IMR-90 (cell line): ENCODE data around the gene TEK. TPM values are rescaled to one million over a fixed set of nuclear protein-coding genes. Genes with fewer than 3 reads are reported as not detected.

Source experiments
- ATAC-seq: fragments of 200-7000 bp; cut with Tn5 transposase; 2 replicates; pipeline ENCODE4 v1.9.1; 2020; ENCODE audit warnings: low read depth, mild to moderate bottlenecking, moderate library complexity
- BruUV-seq: library from RNA; stranded (reverse); fragments of 400-500 nt; replicated peaks from 2 replicates; lab custom pipeline; 2021; lab: Mats Ljungman, UMichigan
- CTCF ChIA-PET: fragments of 300-600 bp; formaldehyde crosslinking; extraction: SDS; loops from one replicate; lab custom pipeline; 2021; ENCODE audit warnings: antibody characterized with exemption; lab: Yijun Ruan, JAX
- POLR2A ChIA-PET: fragments of 300-600 bp; sonication (Branson Sonifier 250); formaldehyde crosslinking; loops from one replicate; lab custom pipeline; 2022; ENCODE audit warnings: antibody characterized with exemption; ENCODE audit not compliant: unreplicated experiment; lab: Charles Lee
- DNase-seq: peaks from one replicate; pipeline ENCODE4 v3.0.0; 2013
- H2AFZ ChIP-seq: replicated peaks from 2 replicates; pipeline ENCODE3; 2013; ENCODE audit warnings: low read length, mild to moderate bottlenecking; ENCODE audit not compliant: poor library complexity
- H2AK5ac ChIP-seq: 2 replicates; pipeline ENCODE4 v1.6.1; 2013; ENCODE audit warnings: low read depth, low read length, inconsistent platforms
- H2AK9ac ChIP-seq: replicated peaks from 2 replicates; pipeline ENCODE3; 2013; ENCODE audit warnings: mild to moderate bottlenecking, low read depth, low read length, moderate library complexity; ENCODE audit not compliant: poor library complexity
- H2BK120ac ChIP-seq: 2 replicates; pipeline ENCODE4 v1.6.1; 2013; ENCODE audit warnings: low read depth, low read length, inconsistent platforms
- H2BK15ac ChIP-seq: 3 replicates; pipeline ENCODE4 v1.6.1; 2013; ENCODE audit warnings: low read depth, low read length, inconsistent platforms
- H2BK20ac ChIP-seq: 2 replicates; pipeline ENCODE4 v1.6.1; 2013; ENCODE audit warnings: low read depth, mild to moderate bottlenecking, inconsistent platforms, low read length, moderate library complexity
- H2BK5ac ChIP-seq: 2 replicates; pipeline ENCODE4 v1.6.1; 2013; ENCODE audit warnings: mild to moderate bottlenecking, low read depth, low read length, inconsistent platforms; ENCODE audit not compliant: poor library complexity, severe bottlenecking
- H3K14ac ChIP-seq: replicated peaks from 2 replicates; pipeline ENCODE4 v1.6.1; 2013; ENCODE audit warnings: low read depth, low read length, inconsistent platforms
- H3K18ac ChIP-seq: 2 replicates; pipeline ENCODE4 v1.6.1; 2013; ENCODE audit warnings: low read depth, low read length, control low read depth
- H3K23ac ChIP-seq: 2 replicates; pipeline ENCODE4 v1.6.1; 2013; ENCODE audit warnings: low read depth, low read length, inconsistent platforms
- H3K27ac ChIP-seq: 2 replicates; pipeline ENCODE4 v1.5.1; 2013; ENCODE audit warnings: mild to moderate bottlenecking, control low read depth, low read length; ENCODE audit not compliant: insufficient read depth
- H3K27me3 ChIP-seq: 2 replicates; pipeline ENCODE4 v1.6.1; 2013; ENCODE audit warnings: low read length; ENCODE audit not compliant: control insufficient read depth, insufficient read depth
- H3K36me3 ChIP-seq: 2 replicates; pipeline ENCODE4 v1.6.1; 2013; ENCODE audit warnings: low read length, mixed read lengths; ENCODE audit not compliant: control insufficient read depth, insufficient read depth
- H3K4ac ChIP-seq: 2 replicates; pipeline ENCODE4 v1.6.1; 2013; ENCODE audit warnings: low read depth, low read length, inconsistent platforms
- H3K4me1 ChIP-seq: 2 replicates; pipeline ENCODE4 v1.6.1; 2013; ENCODE audit warnings: low read length, mixed read lengths; ENCODE audit not compliant: control insufficient read depth, insufficient read depth
- H3K4me2 ChIP-seq: 2 replicates; pipeline ENCODE4 v1.6.1; 2013; ENCODE audit warnings: low read depth, mild to moderate bottlenecking, control low read depth, low read length, moderate library complexity
- H3K4me3 ChIP-seq: 2 replicates; pipeline ENCODE4 v1.5.1; 2013; ENCODE audit warnings: low read depth, mild to moderate bottlenecking, control low read depth, low read length, moderate library complexity; ENCODE audit not compliant: insufficient read depth
- H3K56ac ChIP-seq: 2 replicates; pipeline ENCODE4 v1.6.1; 2013; ENCODE audit warnings: low read length, inconsistent platforms; ENCODE audit not compliant: insufficient read depth; ENCODE audit errors: extremely low read depth
- H3K79me1 ChIP-seq, 2 experiments: 2 replicates each; pipeline ENCODE4 v1.6.1; 2013; ENCODE audit warnings: low read length in 2 of 2, inconsistent platforms in 1 of 2, low read depth in 1 of 2
- H3K9ac ChIP-seq: 2 replicates; pipeline ENCODE4 v1.6.1; 2013; ENCODE audit warnings: low read depth, low read length, control low read depth
- H3K9me1 ChIP-seq: 2 replicates; pipeline ENCODE4 v1.6.1; 2013; ENCODE audit warnings: low read length, inconsistent platforms; ENCODE audit not compliant: insufficient read depth
- H3K9me3 ChIP-seq: 2 replicates; pipeline ENCODE4 v1.6.1; 2013; ENCODE audit warnings: low read length; ENCODE audit not compliant: control insufficient read depth, insufficient read depth
- H4K20me1 ChIP-seq: 2 replicates; pipeline ENCODE4 v1.6.1; 2013; ENCODE audit warnings: low read length, inconsistent platforms; ENCODE audit not compliant: insufficient read depth
- H4K5ac ChIP-seq: 2 replicates; pipeline ENCODE4 v1.6.1; 2013; ENCODE audit warnings: mild to moderate bottlenecking, low read depth, low read length, control low read depth
- H4K8ac ChIP-seq, 2 experiments: 2 replicates each; pipeline ENCODE4 v1.6.1; 2013; ENCODE audit warnings: low read depth in 2 of 2, low read length in 2 of 2, control low read depth in 1 of 2, inconsistent platforms in 1 of 2
- H4K91ac ChIP-seq: 2 replicates; pipeline ENCODE4 v1.6.1; 2013; ENCODE audit warnings: low read depth, low read length, inconsistent platforms; ENCODE audit not compliant: insufficient read depth
- RAD21 ChIP-seq: IDR thresholded peaks from 2 replicates; pipeline ENCODE4 v1.6.1; 2012; ENCODE audit warnings: low read length, improper control_type of control experiment
- RFX5 ChIP-seq: IDR thresholded peaks from 2 replicates; pipeline ENCODE4 v1.8.0; 2012; ENCODE audit warnings: low read depth, mild to moderate bottlenecking, low read length, moderate library complexity
- WGBS, 2 experiments: methylation state at CpG; one replicate each; pipeline versions ENCODE4 v1.1.5 to v1.1.7; 2013; ENCODE audit warnings: missing lambda C conversion rate in 2 of 2; ENCODE audit not compliant: insufficient read length in 1 of 2; ENCODE audit errors: extremely low coverage in 2 of 2; 5-methylcytosine and 5-hydroxymethylcytosine counted together
- dilution Hi-C: fragments of 300-500 bp; cut with HindIII; formaldehyde crosslinking; loops from one replicate; pipeline ENCODE4 v1.14.3; 2018; ENCODE audit warnings: low sequenced_read_pairs; ENCODE audit not compliant: unreplicated experiment
- in situ Hi-C: fragments of 300-500 bp; cut with MboI; formaldehyde crosslinking; loops from 3 replicates; pipeline ENCODE4 v1.14.3; 2019; ENCODE audit warnings: low sequenced_read_pairs, inconsistent platforms, mixed read lengths
- intact Hi-C: fragments of 100-400 bp; cut with micrococcal nuclease; formaldehyde crosslinking; loops from 2 replicates; pipeline ENCODE4 v1.10.0; 2022
- polyA plus RNA-seq, 3 experiments: library from polyadenylated mRNA; depleted of rRNA; stranded (reverse); fragments of >200 nt; gene quantifications; 2 replicates each; pipeline ENCODE4 v1.2.3, GENCODE V29; 2012; ENCODE audit warnings: low replicate concordance in 1 of 3
- total RNA-seq: library from RNA; depleted of rRNA; stranded (reverse); fragments of >200 nt; gene quantifications from 2 replicates; pipeline ENCODE4 v1.2.3, GENCODE V29; 2012

TEK gene
- total and polyA plus RNA-seq, 2 of the 4 experiments (the other 2 are of a cell fraction) = 6.3 to 11.7 TPM

- Histone ChIP-seq H2AK9ac (no peak overlapping the region), H3K27me3 (no peaks in the 10 kb centered on the region), H2AK5ac (no peak overlapping the region), H3K4ac (no peak overlapping the region), H4K91ac (no peak overlapping the region), H2BK15ac (no peak overlapping the region), H3K9me1 (no peaks in the 10 kb centered on the region), H3K4me1 (peaks cover 9% of the 10 kb centered on the region), H2BK120ac (no peak overlapping the region), H3K9me3 (no peaks in the 10 kb centered on the region; the same call in 1 of the 2 replicates), H3K4me3 (no peak overlapping the region), H3K23ac (no peak overlapping the region), H3K79me1 (no peaks in the 10 kb centered on the region), H3K27ac (no peak overlapping the region), H2BK5ac (no peak overlapping the region), H2BK20ac (no peak overlapping the region), H3K4me2 (no peak overlapping the region), H4K20me1 (no peaks in the 10 kb centered on the region), H3K36me3 (peaks cover 11% of the 10 kb centered on the region), H3K56ac (no peak overlapping the region), H3K18ac (no peak overlapping the region), H4K8ac (no peak overlapping the region), H2AFZ (no peak overlapping the region), H3K9ac (no peak overlapping the region), H4K5ac (no peak overlapping the region), H3K14ac (no peak overlapping the region)
- no peak for DNase-seq
- no TSS peak for BruUV-seq
- CTCF ChIA-PET = interaction anchor here (1.0 kb wide), 1 partner anchor 9 kb away, joined by 3 read pairs; no protein-coding TSS in a partner anchor
- POLR2A ChIA-PET = no interaction called here
- no CpG with 5 or more reads among the region's 1 CpG for WGBS, 2 experiments
- intact Hi-C loops (loop anchor here (10.0 kb wide), 1 partner anchor 245 kb away; the partner anchor contains the start of gene PLAA), in situ Hi-C loops (no loop called here), dilution Hi-C loops (no loop called here)
- ATAC-seq = no peak
- TF ChIP-seq RAD21 = no peak
- TF ChIP-seq RFX5 = no peak
Measured at GRCh38 chr9:27189426-27189825, 80.4 kb downstream of the TEK start.
